Neutrophil (primary cell): Measurements from ENCODE around the gene CTSC.

Source experiments
- H3K27ac ChIP-seq: fragments of 200-600 bp; sonication (generic); 2 replicates; pipeline ENCODE4 v1.5.1; 2016; ENCODE audit warnings: mild to moderate bottlenecking, moderate library complexity
- H3K27me3 ChIP-seq: fragments of 200-600 bp; sonication (generic); 2 replicates; pipeline ENCODE4 v1.6.0; 2016; ENCODE audit warnings: mild to moderate bottlenecking
- H3K36me3 ChIP-seq: fragments of 200-600 bp; sonication (generic); 2 replicates; pipeline ENCODE4 v1.5.1; 2017
- H3K4me1 ChIP-seq, 2 experiments: fragments of 200-600 bp in 1 of 2; sonication (generic) in 1 of 2; 1 replicate in 1 of 2; 2 replicates in 1 of 2; pipeline versions ENCODE4 v1.5.1 to v1.6.1; 2013 to 2016; ENCODE audit warnings: low read depth in 1 of 2, low read length in 1 of 2, mild to moderate bottlenecking in 1 of 2, moderate library complexity in 1 of 2; ENCODE audit not compliant: control insufficient read depth in 1 of 2, insufficient read depth in 1 of 2
- H3K4me3 ChIP-seq, 2 experiments: fragments of 200-600 bp in 1 of 2; sonication (generic) in 1 of 2; 1 replicate in 1 of 2; 2 replicates in 1 of 2; pipeline ENCODE4 v1.5.1; 2013 to 2016; ENCODE audit warnings: low read depth in 1 of 2, low read length in 1 of 2, mild to moderate bottlenecking in 1 of 2, moderate library complexity in 1 of 2
- H3K9me3 ChIP-seq: fragments of 200-600 bp; sonication (generic); 2 replicates; pipeline ENCODE4 v1.5.1; 2016
- TF ChIP-seq, protein P1 (sequence below): fragments of 200-600 bp; sonication (generic); IDR thresholded peaks from 2 replicates; pipeline ENCODE4 v1.5.1; 2016; ENCODE audit warnings: antibody characterized with exemption

The CTSC gene

DNA sequence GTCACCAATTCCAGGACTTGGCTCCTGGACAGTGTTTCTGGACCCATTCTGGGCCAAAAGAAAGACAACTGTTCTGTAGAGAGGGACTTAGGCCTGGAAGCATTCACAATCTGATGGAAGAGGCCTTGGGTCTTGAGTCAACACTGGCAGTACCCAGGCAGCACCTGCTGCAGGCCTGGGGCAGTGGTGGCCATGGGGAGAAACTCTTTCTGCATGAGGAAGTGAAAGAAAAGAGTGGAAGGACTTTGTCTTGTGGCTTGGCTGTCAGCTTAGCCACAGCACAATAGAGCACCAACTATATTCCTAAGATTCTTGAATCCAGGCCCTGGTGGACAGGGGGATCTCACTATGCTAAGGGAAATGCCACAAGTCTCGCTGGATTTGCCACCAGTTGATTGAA, 70.6 kb downstream of the CTSC start:
- Histone ChIP-seq H3K27me3 (no peaks in the 10 kb centered on the region), H3K4me1 (no peaks in the 10 kb centered on the region), H3K9me3 (no peaks in the 10 kb centered on the region), H3K27ac (no peak overlapping the region), H3K36me3 (peaks cover 5% of the 10 kb centered on the region), H3K4me3 (no peak overlapping the region)
- TF ChIP-seq, protein P1, sequence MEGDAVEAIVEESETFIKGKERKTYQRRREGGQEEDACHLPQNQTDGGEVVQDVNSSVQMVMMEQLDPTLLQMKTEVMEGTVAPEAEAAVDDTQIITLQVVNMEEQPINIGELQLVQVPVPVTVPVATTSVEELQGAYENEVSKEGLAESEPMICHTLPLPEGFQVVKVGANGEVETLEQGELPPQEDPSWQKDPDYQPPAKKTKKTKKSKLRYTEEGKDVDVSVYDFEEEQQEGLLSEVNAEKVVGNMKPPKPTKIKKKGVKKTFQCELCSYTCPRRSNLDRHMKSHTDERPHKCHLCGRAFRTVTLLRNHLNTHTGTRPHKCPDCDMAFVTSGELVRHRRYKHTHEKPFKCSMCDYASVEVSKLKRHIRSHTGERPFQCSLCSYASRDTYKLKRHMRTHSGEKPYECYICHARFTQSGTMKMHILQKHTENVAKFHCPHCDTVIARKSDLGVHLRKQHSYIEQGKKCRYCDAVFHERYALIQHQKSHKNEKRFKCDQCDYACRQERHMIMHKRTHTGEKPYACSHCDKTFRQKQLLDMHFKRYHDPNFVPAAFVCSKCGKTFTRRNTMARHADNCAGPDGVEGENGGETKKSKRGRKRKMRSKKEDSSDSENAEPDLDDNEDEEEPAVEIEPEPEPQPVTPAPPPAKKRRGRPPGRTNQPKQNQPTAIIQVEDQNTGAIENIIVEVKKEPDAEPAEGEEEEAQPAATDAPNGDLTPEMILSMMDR, result no peak

DNA sequence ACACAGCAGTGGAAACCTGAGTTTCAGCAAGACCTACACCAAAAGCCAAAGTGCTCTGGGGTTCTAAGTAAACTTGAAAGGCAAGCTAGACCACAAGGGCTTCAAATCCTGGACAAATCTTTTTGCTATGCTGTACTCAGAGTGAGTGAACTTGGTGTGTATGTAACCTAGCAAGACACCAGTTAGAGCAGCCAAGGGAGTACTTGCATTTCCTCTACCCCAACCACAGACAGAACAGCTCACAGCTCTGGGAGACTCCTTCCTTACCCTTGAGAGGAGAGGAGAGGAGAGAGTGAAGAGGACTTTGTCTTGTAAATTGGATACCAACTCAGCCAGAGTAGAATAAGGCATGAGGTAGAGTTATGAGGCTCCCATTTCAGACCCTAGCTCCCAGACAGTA, 71.4 kb downstream of the CTSC start:
- Histone ChIP-seq H3K4me1 (no peaks in the 10 kb centered on the region), H3K27ac (no peak overlapping the region), H3K36me3 (peaks cover 5% of the 10 kb centered on the region), H3K9me3 (no peaks in the 10 kb centered on the region), H3K4me3 (no peak overlapping the region), H3K27me3 (no peaks in the 10 kb centered on the region)
- TF ChIP-seq, protein P1, result no peak

DNA sequence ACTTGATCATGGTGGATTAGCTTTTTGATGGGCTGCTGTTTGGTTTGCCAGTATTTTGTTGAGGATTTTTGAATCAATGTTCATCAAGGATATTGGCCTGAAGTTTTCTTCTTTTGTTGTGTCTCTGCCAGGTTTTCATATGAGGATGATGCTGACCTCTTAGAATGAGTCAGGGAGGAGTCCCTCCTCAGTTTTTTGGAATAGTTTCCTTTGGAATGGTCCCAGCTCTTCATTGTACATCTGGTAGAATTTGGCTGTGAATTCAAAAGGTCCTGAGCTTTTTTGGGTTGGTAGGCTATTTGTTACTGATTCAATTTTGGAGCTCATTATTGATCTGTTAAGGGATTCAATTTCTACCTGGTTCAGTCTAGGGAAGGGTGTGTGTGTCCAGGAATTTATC, 78.1 kb downstream of the CTSC start:
- Histone ChIP-seq H3K4me3 (no peak overlapping the region), H3K4me1 (no peaks in the 10 kb centered on the region), H3K9me3 (no peaks in the 10 kb centered on the region), H3K27me3 (no peaks in the 10 kb centered on the region), H3K36me3 (peaks cover 2% of the 10 kb centered on the region), H3K27ac (no peak overlapping the region)
- TF ChIP-seq, protein P1, result no peak

DNA sequence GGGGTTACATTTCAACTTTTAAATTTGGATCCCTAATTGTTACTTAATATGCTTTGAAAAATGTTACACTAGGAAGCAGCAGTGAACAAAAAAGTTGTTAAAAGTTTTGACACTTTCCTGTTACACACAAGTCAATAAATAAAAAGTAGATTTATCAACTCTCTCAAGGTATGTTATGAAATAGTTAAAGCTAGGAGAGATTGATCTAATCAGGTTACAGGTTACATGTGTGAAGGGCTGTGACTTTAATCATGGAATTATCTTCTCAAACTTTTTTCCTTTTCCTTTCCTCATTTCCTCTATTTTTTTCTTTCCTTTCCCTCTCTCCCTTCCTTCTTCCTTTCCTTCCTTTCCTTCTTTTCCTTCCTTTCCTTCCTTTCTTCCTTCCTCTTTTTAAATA, 85.3 kb downstream of the CTSC start:
- no peaks in the 10 kb centered on the region for H3K27me3 ChIP-seq
- TF ChIP-seq, protein P1, result no peak

DNA sequence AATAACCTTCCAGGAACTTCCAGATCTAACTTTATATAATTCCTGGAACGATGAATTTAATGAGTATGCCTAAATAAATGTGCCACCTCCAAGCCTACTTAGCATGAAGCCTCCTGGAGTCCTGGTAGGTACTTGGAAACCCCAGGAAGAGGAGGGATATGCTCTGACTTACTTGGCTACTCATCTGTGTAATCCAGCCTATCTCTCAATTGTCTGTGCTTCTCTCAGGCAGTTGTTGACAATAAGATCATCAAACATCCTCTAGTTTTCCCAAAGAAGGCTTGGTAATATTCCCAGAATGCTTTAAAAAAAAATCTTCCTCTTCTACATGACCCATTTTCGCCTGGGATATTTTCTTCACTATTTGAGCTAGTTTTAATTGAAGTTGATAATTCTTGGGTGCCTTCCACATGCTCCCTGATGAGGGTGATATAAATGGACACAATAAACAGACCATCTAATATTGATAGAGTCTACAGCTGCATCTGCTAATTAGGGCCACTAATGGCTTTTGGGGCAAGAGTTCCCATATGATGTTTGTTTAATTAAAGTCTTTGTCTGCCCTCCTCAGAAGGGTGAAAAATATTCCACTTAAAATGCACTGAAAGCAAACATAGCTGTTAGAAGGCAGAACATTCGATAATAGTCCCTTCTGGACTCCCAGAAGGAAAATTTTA, 86.8 kb downstream of the CTSC start:
- Histone ChIP-seq H3K27ac (no peak overlapping the region), H3K4me3 (no peak overlapping the region), H3K4me1 (no peaks in the 10 kb centered on the region), H3K27me3 (no peaks in the 10 kb centered on the region), H3K9me3 (no peaks in the 10 kb centered on the region), H3K36me3 (no peaks in the 10 kb centered on the region)
- TF ChIP-seq, protein P1, result no peak

More for the DNA sequence above, 85.3 kb downstream of the CTSC start:
- Histone ChIP-seq H3K27ac (no peak overlapping the region), H3K4me1 (no peaks in the 10 kb centered on the region), H3K4me3 (no peak overlapping the region), H3K9me3 (no peaks in the 10 kb centered on the region), H3K36me3 (no peaks in the 10 kb centered on the region)

DNA sequence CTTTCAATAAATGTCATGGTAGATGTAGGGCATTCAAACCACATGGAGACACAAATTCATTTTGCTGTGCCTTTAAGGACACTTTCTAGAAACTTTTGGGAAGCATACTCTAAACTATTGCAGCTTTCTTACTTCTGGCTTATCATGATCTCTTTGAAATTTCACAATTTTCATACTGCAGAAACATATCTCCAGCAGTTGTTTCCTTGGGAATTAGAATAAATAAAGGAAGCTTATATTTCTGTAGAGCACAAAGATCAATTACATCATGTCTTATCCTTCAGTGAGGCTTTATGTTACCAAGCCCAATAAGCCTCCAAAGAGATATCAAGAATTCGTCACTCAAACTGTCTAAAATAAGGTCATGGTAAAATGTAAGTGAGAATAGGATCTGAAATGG, 87.8 kb downstream of the CTSC start:
- TF ChIP-seq, protein P1, result no peak
- H3K27ac ChIP-seq, result no peak overlapping the region
- no peak overlapping the region for H3K4me3 ChIP-seq
- H3K27me3 ChIP-seq, result no peaks in the 10 kb centered on the region
- H3K36me3 ChIP-seq, result no peaks in the 10 kb centered on the region
- no peaks in the 10 kb centered on the region for H3K4me1 ChIP-seq
- H3K9me3 ChIP-seq, result no peaks in the 10 kb centered on the region
